ENCODE data around the gene DNAJC30. TPM values are rescaled to one million over a fixed set of nuclear protein-coding genes. Genes with fewer than 3 reads are reported as not detected.

The DNAJC30 gene
- total and polyA plus RNA-seq, 10 of the 15 experiments (the other 5 are each of a cell fraction or from before 2014, with no cell fraction given) = 2.1 to 19.0 (median 7.9) TPM

DNA sequence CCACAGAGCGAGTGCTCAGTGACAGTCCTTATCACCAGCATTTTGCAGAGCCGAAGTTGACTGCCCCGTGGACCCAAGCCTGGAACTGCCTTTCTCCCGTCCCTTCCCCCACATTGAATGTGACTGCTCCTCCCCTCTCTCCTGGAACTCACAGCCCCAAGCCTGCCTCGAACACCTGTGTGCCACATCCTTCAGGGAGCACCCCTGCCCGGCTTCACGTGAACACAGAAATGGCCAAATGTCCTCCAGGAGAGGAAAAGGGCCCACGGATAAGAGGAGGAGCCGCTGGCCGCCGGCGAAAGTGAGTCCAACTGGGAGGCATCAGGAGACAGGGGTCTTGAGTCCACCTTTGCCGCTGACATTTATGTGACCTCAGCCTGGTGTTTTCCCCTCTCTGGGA, 20.0 kb upstream of the DNAJC30 start:
- BruUV-seq (replicated peaks) = no TSS peak
- Histone ChIP-seq H3K4me3 (no peak overlapping the region), H3K79me2 (ENCODE audit: control insufficient read depth, insufficient read depth, low read length) (no peaks in the 10 kb centered on the region), H3K9ac (ENCODE audit: control insufficient read depth, insufficient read depth, low read length) (no peak overlapping the region), H3K9me3 (replicated peaks; ENCODE audit: control insufficient read depth, insufficient read depth, low read length) (no peaks in the 10 kb centered on the region), H4K20me1 (ENCODE audit: control insufficient read depth, insufficient read depth) (no peaks in the 10 kb centered on the region), H3K27me3 (replicated peaks in 1 of 2; ENCODE audit: control insufficient read depth in 2 of 2, insufficient read depth in 2 of 2, low read length in 1 of 2) (no peaks in the 10 kb centered on the region), H2AFZ (ENCODE audit: control insufficient read depth, low read depth, low read length) (no peak overlapping the region), H3K4me2 (ENCODE audit: control insufficient read depth, insufficient read depth) (no peak overlapping the region), H3K4me1 (ENCODE audit: control insufficient read depth, insufficient read depth, low read length) (no peaks in the 10 kb centered on the region), H3K27ac (ENCODE audit: control insufficient read depth, insufficient read depth) (no peak overlapping the region), H3K36me3 (ENCODE audit: control insufficient read depth in 2 of 2, insufficient read depth in 2 of 2, low read length in 1 of 2) (peaks cover 2 to 14% of the 10 kb centered on the region in 2 experiments)
- in situ Hi-C loops (cut with MboI) = no loop called here
- ChIA-PET SMC1A (ENCODE audit: uncharacterized antibody, unreplicated experiment) (no interaction called here), POLR2A (no interaction called here), CTCF (interaction anchor here (1.0 to 1.6 kb wide), 3 partner anchors 9 to 34 kb away, joined by 3 to 6 read pairs (median 3); no protein-coding TSS in a partner anchor), RAD21 (ENCODE audit: unreplicated experiment) (no interaction called here)
- intact Hi-C loops (cut with micrococcal nuclease; ENCODE audit: unreplicated experiment) = no loop called here
- no peak for FAIRE-seq
- TF ChIP-seq MEF2B (IDR thresholded peaks at IDR 0.05; ENCODE audit: partially characterized antibody, poor library complexity, severe bottlenecking) (no peak), ZNF622 (IDR thresholded peaks at IDR 0.05) (no peak), RCOR1 (conservative IDR thresholded peaks at IDR 0.05; ENCODE audit: low read depth, low read length) (no peak), IRF4 (IDR thresholded peaks at IDR 0.05; ENCODE audit: low read depth, low read length) (no peak), RB1 (IDR thresholded peaks at IDR 0.05; ENCODE audit: borderline replicate concordance) (no peak)
- TF ChIP-seq, protein P1, sequence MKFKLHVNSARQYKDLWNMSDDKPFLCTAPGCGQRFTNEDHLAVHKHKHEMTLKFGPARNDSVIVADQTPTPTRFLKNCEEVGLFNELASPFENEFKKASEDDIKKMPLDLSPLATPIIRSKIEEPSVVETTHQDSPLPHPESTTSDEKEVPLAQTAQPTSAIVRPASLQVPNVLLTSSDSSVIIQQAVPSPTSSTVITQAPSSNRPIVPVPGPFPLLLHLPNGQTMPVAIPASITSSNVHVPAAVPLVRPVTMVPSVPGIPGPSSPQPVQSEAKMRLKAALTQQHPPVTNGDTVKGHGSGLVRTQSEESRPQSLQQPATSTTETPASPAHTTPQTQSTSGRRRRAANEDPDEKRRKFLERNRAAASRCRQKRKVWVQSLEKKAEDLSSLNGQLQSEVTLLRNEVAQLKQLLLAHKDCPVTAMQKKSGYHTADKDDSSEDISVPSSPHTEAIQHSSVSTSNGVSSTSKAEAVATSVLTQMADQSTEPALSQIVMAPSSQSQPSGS (IDR thresholded peaks at IDR 0.05; ENCODE audit: low read length) = no peak
- DNase-seq (ENCODE audit: low read depth, low spot score) = no peak
- ATAC-seq = no peak
- 66% methylated on average over 13 of the region's 13 CpGs for WGBS (ENCODE audit: insufficient coverage, insufficient replicate concordance, low lambda C conversion rate, missing lambda C conversion rate)

DNA sequence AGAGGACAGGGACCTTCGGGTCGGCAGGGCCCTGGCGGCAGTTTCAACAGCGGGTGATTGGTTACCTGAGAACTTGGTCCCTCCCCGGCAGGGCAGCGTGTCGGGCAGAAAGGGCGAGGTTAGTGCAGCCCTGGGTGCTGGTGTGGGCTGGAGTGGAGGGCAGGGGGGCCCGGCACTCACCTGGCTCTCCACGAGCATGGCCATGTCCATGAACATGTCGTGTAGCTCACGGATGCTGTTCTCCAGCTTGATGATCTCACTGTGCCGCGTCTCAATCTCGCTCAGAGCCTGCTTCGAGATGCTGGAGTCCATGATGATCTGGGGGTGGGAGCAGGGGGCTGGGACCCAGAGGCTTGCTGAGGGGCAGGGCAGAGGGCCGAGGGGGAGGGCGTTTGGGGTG, 19.4 kb upstream of the DNAJC30 start:
- no peaks in the 10 kb centered on the region for H3K4me1 ChIP-seq (ENCODE audit: control insufficient read depth, insufficient read depth, low read length)
- ChIA-PET RAD21 (ENCODE audit: unreplicated experiment) (no interaction called here), POLR2A (no interaction called here), CTCF (interaction anchor here (1.0 to 1.8 kb wide), 4 partner anchors 8 to 33 kb away, joined by 3 to 6 read pairs (median 4); no protein-coding TSS in a partner anchor), SMC1A (ENCODE audit: uncharacterized antibody, unreplicated experiment) (no interaction called here)
- FAIRE-seq (no peak), ATAC-seq (no peak), DNase-seq (ENCODE audit: low read depth, low spot score) (no peak)
- H2AFZ ChIP-seq (ENCODE audit: control insufficient read depth, low read depth, low read length) = no peak overlapping the region
- in situ Hi-C loops (cut with MboI) (no loop called here), intact Hi-C loops (cut with micrococcal nuclease; ENCODE audit: unreplicated experiment) (no loop called here)
- no peak overlapping the region for H3K9ac ChIP-seq (ENCODE audit: control insufficient read depth, insufficient read depth, low read length)
- H3K4me3 ChIP-seq = no peak overlapping the region
- H3K27ac ChIP-seq (ENCODE audit: control insufficient read depth, insufficient read depth) = no peak overlapping the region
- H3K27me3 ChIP-seq (replicated peaks in 1 of 2; ENCODE audit: control insufficient read depth in 2 of 2, insufficient read depth in 2 of 2, low read length in 1 of 2) = no peaks in the 10 kb centered on the region
- H4K20me1 ChIP-seq (ENCODE audit: control insufficient read depth, insufficient read depth) = no peaks in the 10 kb centered on the region
- H3K36me3 ChIP-seq (ENCODE audit: control insufficient read depth in 2 of 2, insufficient read depth in 2 of 2, low read length in 1 of 2) = peaks cover 2 to 15% of the 10 kb centered on the region in 2 experiments
- H3K9me3 ChIP-seq (replicated peaks; ENCODE audit: control insufficient read depth, insufficient read depth, low read length) = no peaks in the 10 kb centered on the region
- no peaks in the 10 kb centered on the region for H3K79me2 ChIP-seq (ENCODE audit: control insufficient read depth, insufficient read depth, low read length)
- BruUV-seq (replicated peaks) = no TSS peak
- WGBS (ENCODE audit: insufficient coverage, insufficient replicate concordance, low lambda C conversion rate, missing lambda C conversion rate) = 75% methylated on average over 17 of the region's 18 CpGs
- H3K4me2 ChIP-seq (ENCODE audit: control insufficient read depth, insufficient read depth) = no peak overlapping the region
- TF ChIP-seq TAF1 (IDR thresholded peaks at IDR 0.05; ENCODE audit: borderline replicate concordance, low read depth, low read length) (no peak), ZZZ3 (IDR thresholded peaks at IDR 0.05; ENCODE audit: control insufficient read depth, insufficient read length, low read depth) (no peak), ZNF24 (IDR thresholded peaks at IDR 0.05) (no peak), CHD4 (IDR thresholded peaks at IDR 0.05) (no peak), NFYA (IDR thresholded peaks at IDR 0.05; ENCODE audit: borderline replicate concordance, low read depth, low read length) (no peak), SP1 (IDR thresholded peaks at IDR 0.05; ENCODE audit: low read depth, low read length) (no peak), BMI1 (IDR thresholded peaks at IDR 0.05; ENCODE audit: borderline replicate concordance) (no peak), CREB1 (IDR thresholded peaks at IDR 0.05; ENCODE audit: low read depth) (no peak)
- TF ChIP-seq, protein P2, sequence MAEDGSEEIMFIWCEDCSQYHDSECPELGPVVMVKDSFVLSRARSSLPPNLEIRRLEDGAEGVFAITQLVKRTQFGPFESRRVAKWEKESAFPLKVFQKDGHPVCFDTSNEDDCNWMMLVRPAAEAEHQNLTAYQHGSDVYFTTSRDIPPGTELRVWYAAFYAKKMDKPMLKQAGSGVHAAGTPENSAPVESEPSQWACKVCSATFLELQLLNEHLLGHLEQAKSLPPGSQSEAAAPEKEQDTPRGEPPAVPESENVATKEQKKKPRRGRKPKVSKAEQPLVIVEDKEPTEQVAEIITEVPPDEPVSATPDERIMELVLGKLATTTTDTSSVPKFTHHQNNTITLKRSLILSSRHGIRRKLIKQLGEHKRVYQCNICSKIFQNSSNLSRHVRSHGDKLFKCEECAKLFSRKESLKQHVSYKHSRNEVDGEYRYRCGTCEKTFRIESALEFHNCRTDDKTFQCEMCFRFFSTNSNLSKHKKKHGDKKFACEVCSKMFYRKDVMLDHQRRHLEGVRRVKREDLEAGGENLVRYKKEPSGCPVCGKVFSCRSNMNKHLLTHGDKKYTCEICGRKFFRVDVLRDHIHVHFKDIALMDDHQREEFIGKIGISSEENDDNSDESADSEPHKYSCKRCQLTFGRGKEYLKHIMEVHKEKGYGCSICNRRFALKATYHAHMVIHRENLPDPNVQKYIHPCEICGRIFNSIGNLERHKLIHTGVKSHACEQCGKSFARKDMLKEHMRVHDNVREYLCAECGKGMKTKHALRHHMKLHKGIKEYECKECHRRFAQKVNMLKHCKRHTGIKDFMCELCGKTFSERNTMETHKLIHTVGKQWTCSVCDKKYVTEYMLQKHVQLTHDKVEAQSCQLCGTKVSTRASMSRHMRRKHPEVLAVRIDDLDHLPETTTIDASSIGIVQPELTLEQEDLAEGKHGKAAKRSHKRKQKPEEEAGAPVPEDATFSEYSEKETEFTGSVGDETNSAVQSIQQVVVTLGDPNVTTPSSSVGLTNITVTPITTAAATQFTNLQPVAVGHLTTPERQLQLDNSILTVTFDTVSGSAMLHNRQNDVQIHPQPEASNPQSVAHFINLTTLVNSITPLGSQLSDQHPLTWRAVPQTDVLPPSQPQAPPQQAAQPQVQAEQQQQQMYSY (CRISPR knock-in tag; IDR thresholded peaks at IDR 0.05) = no peak
